ENCODE data around the gene CORO6. TPM values are rescaled to one million over a fixed set of nuclear protein-coding genes. Genes with fewer than 3 reads are reported as not detected.

Gene CORO6
- total and polyA plus RNA-seq, 2 experiments from 2014 or later, result 2.6 to 5.2 TPM

DNA sequence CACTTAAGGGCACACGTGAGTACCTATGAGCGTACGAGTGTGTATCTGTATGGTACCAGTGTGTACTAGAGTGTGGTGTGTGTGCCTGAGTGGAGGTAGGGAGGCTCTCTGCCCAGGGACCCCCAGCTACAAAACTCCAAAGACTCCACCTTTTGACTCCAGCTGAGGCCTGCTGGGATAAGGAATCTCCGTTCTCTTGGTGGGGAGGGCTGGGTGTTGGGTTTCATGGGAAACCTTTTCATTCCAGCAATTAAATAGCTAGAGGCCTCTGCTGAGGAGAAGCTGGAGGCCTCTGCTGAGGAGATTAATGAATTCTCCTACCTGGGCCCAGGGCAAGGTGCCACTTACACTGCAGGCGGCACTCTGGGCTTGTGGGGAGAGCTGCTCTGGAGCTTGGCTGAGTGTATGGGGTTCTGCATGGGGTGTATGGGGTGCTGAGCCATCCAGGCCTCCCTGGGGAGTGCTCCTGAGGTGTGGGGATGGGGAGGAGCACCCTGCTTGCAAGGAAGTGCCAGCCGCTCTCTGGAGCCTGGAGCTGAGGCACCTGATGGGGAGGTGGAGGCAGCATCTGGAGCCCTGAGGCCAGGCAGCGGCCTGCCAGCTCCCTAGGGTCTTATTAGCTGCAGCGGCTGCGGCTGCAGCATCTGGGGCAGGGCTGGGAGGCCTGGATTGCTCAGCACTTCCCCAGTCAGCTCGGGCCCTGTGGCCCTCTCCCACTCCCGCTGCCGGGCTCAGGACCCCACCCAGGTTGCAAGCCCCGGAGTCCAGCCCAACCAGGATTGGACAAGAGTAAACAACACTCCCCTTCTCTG, 25.1 kb downstream of the CORO6 start:
- ATAC-seq (peak; percentile 27), DNase-seq (ENCODE audit: low spot score) (peak; percentile 70)

More for the DNA sequence above, 25.1 kb downstream of the CORO6 start:
- H3K27me3 Mint-ChIP-seq (ENCODE audit: insufficient read depth, low read depth, poor library complexity), result peaks cover 15% of the 10 kb centered on the region
- no peak overlapping the region for H3K27ac ChIP-seq (ENCODE audit: low read depth)
- peaks cover 8% of the 10 kb centered on the region; the same call in 1 of the 2 replicates for H4K20me1 ChIP-seq (replicated peaks; ENCODE audit: insufficient read depth)
- H3K4me3 ChIP-seq, result peak overlapping the region; percentile 39
- H3K4me2 ChIP-seq, result peak overlapping the region; percentile 79
- H3K4me3 Mint-ChIP-seq, result peak overlapping the region; percentile 54
- H3K9me3 Mint-ChIP-seq, result no peaks in the 10 kb centered on the region
- TF ChIP-seq JUNB (IDR thresholded peaks at IDR 0.05; ENCODE audit: unreplicated experiment) (no peak), NANOG (IDR thresholded peaks at IDR 0.05; ENCODE audit: borderline replicate concordance) (no peak), EZH2phosphoT487 (IDR thresholded peaks at IDR 0.05; ENCODE audit: unreplicated experiment) (no peak), CREB1 (CRISPR knock-in tag; IDR thresholded peaks at IDR 0.05; ENCODE audit: low read depth) (no peak), CTCF (conservative IDR thresholded peaks at IDR 0.05; ENCODE audit: low read depth in 2 of 2) (no peak), STAT1 (IDR thresholded peaks at IDR 0.05; ENCODE audit: unreplicated experiment) (no peak), EZH2 (IDR thresholded peaks at IDR 0.05; ENCODE audit: low read depth, unreplicated experiment) (no peak), ZNF114 (CRISPR knock-in tag; IDR thresholded peaks at IDR 0.05) (no peak), POLR2AphosphoS5 (IDR thresholded peaks at IDR 0.05; ENCODE audit: low read depth) (no peak), ZNF331 (CRISPR knock-in tag; IDR thresholded peaks at IDR 0.05; ENCODE audit: low read depth) (no peak)
- TF ChIP-seq, protein P1, sequence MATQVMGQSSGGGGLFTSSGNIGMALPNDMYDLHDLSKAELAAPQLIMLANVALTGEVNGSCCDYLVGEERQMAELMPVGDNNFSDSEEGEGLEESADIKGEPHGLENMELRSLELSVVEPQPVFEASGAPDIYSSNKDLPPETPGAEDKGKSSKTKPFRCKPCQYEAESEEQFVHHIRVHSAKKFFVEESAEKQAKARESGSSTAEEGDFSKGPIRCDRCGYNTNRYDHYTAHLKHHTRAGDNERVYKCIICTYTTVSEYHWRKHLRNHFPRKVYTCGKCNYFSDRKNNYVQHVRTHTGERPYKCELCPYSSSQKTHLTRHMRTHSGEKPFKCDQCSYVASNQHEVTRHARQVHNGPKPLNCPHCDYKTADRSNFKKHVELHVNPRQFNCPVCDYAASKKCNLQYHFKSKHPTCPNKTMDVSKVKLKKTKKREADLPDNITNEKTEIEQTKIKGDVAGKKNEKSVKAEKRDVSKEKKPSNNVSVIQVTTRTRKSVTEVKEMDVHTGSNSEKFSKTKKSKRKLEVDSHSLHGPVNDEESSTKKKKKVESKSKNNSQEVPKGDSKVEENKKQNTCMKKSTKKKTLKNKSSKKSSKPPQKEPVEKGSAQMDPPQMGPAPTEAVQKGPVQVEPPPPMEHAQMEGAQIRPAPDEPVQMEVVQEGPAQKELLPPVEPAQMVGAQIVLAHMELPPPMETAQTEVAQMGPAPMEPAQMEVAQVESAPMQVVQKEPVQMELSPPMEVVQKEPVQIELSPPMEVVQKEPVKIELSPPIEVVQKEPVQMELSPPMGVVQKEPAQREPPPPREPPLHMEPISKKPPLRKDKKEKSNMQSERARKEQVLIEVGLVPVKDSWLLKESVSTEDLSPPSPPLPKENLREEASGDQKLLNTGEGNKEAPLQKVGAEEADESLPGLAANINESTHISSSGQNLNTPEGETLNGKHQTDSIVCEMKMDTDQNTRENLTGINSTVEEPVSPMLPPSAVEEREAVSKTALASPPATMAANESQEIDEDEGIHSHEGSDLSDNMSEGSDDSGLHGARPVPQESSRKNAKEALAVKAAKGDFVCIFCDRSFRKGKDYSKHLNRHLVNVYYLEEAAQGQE (IDR thresholded peaks at IDR 0.05; ENCODE audit: unreplicated experiment), result no peak
- TF ChIP-seq, protein P2, sequence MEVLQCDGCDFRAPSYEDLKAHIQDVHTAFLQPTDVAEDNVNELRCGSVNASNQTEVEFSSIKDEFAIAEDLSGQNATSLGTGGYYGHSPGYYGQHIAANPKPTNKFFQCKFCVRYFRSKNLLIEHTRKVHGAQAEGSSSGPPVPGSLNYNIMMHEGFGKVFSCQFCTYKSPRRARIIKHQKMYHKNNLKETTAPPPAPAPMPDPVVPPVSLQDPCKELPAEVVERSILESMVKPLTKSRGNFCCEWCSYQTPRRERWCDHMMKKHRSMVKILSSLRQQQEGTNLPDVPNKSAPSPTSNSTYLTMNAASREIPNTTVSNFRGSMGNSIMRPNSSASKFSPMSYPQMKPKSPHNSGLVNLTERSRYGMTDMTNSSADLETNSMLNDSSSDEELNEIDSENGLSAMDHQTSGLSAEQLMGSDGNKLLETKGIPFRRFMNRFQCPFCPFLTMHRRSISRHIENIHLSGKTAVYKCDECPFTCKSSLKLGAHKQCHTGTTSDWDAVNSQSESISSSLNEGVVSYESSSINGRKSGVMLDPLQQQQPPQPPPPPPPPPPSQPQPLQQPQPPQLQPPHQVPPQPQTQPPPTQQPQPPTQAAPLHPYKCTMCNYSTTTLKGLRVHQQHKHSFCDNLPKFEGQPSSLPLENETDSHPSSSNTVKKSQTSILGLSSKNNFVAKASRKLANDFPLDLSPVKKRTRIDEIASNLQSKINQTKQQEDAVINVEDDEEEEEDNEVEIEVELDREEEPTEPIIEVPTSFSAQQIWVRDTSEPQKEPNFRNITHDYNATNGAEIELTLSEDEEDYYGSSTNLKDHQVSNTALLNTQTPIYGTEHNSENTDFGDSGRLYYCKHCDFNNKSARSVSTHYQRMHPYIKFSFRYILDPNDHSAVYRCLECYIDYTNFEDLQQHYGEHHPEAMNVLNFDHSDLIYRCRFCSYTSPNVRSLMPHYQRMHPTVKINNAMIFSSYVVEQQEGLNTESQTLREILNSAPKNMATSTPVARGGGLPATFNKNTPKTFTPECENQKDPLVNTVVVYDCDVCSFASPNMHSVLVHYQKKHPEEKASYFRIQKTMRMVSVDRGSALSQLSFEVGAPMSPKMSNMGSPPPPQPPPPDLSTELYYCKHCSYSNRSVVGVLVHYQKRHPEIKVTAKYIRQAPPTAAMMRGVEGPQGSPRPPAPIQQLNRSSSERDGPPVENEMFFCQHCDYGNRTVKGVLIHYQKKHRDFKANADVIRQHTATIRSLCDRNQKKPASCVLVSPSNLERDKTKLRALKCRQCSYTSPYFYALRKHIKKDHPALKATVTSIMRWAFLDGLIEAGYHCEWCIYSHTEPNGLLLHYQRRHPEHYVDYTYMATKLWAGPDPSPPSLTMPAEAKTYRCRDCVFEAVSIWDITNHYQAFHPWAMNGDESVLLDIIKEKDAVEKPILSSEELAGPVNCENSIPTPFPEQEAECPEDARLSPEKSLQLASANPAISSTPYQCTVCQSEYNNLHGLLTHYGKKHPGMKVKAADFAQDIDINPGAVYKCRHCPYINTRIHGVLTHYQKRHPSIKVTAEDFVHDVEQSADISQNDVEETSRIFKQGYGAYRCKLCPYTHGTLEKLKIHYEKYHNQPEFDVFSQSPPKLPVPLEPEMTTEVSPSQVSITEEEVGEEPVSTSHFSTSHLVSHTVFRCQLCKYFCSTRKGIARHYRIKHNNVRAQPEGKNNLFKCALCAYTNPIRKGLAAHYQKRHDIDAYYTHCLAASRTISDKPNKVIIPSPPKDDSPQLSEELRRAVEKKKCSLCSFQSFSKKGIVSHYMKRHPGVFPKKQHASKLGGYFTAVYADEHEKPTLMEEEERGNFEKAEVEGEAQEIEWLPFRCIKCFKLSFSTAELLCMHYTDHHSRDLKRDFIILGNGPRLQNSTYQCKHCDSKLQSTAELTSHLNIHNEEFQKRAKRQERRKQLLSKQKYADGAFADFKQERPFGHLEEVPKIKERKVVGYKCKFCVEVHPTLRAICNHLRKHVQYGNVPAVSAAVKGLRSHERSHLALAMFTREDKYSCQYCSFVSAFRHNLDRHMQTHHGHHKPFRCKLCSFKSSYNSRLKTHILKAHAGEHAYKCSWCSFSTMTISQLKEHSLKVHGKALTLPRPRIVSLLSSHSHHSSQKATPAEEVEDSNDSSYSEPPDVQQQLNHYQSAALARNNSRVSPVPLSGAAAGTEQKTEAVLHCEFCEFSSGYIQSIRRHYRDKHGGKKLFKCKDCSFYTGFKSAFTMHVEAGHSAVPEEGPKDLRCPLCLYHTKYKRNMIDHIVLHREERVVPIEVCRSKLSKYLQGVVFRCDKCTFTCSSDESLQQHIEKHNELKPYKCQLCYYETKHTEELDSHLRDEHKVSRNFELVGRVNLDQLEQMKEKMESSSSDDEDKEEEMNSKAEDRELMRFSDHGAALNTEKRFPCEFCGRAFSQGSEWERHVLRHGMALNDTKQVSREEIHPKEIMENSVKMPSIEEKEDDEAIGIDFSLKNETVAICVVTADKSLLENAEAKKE (CRISPR knock-in tag; IDR thresholded peaks at IDR 0.05), result no peak
- TF ChIP-seq, protein P3, sequence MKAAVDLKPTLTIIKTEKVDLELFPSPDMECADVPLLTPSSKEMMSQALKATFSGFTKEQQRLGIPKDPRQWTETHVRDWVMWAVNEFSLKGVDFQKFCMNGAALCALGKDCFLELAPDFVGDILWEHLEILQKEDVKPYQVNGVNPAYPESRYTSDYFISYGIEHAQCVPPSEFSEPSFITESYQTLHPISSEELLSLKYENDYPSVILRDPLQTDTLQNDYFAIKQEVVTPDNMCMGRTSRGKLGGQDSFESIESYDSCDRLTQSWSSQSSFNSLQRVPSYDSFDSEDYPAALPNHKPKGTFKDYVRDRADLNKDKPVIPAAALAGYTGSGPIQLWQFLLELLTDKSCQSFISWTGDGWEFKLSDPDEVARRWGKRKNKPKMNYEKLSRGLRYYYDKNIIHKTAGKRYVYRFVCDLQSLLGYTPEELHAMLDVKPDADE (IDR thresholded peaks at IDR 0.05), result no peak
- 0 out of 2 replicates have a peak overlapping the region, but pooled peaks have one; percentile 14 for H2AFZ ChIP-seq
- H3K27me3 ChIP-seq (ENCODE audit: insufficient read depth), result no peaks in the 10 kb centered on the region
- H3K36me3 Mint-ChIP-seq (ENCODE audit: low read depth), result no peaks in the 10 kb centered on the region
- H3K4me1 ChIP-seq (ENCODE audit: insufficient read depth), result peaks cover 41% of the 10 kb centered on the region
- no peaks in the 10 kb centered on the region for H3K36me3 ChIP-seq (ENCODE audit: insufficient read depth)
- peak overlapping the region; percentile 81; the same call in 1 of the 2 replicates for H3K27ac Mint-ChIP-seq
- no peaks in the 10 kb centered on the region for H3K9me2 ChIP-seq (ENCODE audit: insufficient read depth)
- peaks cover 12% of the 10 kb centered on the region; the same call in 1 of the 2 replicates for H3F3A ChIP-seq (replicated peaks; ENCODE audit: low read depth)
- H3K79me2 ChIP-seq (replicated peaks; ENCODE audit: insufficient read depth), result peaks cover 40% of the 10 kb centered on the region
- H3K4me1 Mint-ChIP-seq, result peaks cover 40% of the 10 kb centered on the region
